SU-DHL-6 (cell line): ENCODE data around the gene SLN.
"Not testable (repeated sequence)": the region's sequence is repeated elsewhere in the genome, so short reads cannot be mapped to it uniquely, and the experiment has no call there.

Experiments
- EZH2phosphoT487 ChIP-seq: fragments of 200-600 bp; sonication (generic), shearing (Covaris generic); conservative IDR thresholded peaks from 2 replicates; pipeline ENCODE4 v1.6.1; 2018; ENCODE audit warnings: mild to moderate bottlenecking, antibody characterized with exemption, low read length, moderate library complexity, mixed read lengths
- TF ChIP-seq, protein P1 (sequence below): fragments of 200-600 bp; sonication (generic); IDR thresholded peaks from one replicate; pipeline ENCODE4 v1.5.1; 2017; ENCODE audit warnings: antibody characterized with exemption, mild to moderate bottlenecking, low read length, moderate library complexity; ENCODE audit not compliant: insufficient read depth, poor library complexity, severe bottlenecking

DNA sequence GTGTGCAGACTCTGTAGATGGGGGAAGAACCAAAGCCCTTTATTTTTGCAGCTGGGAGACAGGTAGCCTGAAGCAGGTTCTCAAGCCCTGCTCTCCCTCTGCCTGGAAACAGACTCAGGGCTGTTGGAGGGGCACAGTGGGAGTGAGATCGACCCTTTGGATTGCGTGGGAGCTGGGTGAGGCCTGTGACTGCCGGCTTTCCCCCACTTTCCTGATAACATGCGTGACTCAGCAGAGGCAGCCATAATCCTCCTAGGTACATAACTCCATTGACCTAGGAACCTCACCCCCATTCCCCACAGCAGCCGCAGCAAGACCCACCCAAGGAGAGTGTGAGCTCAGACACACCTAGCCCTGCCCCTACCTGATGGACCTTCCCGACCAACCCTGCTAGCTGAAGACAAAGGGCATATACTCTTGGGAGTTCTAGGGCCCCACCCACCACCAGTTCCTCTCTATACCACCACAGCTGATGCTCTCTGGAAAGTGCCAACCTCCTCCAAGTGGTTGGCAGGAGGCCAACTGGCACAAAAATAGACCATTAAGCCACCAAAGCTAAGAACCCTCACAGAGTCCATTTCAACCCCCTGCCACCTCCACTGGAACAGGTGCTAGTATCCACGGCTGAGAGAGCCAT lies 47.0 kb upstream of the SLN start:
- TF ChIP-seq, protein P1, sequence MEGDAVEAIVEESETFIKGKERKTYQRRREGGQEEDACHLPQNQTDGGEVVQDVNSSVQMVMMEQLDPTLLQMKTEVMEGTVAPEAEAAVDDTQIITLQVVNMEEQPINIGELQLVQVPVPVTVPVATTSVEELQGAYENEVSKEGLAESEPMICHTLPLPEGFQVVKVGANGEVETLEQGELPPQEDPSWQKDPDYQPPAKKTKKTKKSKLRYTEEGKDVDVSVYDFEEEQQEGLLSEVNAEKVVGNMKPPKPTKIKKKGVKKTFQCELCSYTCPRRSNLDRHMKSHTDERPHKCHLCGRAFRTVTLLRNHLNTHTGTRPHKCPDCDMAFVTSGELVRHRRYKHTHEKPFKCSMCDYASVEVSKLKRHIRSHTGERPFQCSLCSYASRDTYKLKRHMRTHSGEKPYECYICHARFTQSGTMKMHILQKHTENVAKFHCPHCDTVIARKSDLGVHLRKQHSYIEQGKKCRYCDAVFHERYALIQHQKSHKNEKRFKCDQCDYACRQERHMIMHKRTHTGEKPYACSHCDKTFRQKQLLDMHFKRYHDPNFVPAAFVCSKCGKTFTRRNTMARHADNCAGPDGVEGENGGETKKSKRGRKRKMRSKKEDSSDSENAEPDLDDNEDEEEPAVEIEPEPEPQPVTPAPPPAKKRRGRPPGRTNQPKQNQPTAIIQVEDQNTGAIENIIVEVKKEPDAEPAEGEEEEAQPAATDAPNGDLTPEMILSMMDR: not testable (repeated sequence)
- not testable (repeated sequence) for TF ChIP-seq EZH2phosphoT487
